Measurements from ENCODE around the gene SPECC1L. TPM values are rescaled to one million over a fixed set of nuclear protein-coding genes. Genes with fewer than 3 reads are reported as not detected.

Gene SPECC1L, protein sequence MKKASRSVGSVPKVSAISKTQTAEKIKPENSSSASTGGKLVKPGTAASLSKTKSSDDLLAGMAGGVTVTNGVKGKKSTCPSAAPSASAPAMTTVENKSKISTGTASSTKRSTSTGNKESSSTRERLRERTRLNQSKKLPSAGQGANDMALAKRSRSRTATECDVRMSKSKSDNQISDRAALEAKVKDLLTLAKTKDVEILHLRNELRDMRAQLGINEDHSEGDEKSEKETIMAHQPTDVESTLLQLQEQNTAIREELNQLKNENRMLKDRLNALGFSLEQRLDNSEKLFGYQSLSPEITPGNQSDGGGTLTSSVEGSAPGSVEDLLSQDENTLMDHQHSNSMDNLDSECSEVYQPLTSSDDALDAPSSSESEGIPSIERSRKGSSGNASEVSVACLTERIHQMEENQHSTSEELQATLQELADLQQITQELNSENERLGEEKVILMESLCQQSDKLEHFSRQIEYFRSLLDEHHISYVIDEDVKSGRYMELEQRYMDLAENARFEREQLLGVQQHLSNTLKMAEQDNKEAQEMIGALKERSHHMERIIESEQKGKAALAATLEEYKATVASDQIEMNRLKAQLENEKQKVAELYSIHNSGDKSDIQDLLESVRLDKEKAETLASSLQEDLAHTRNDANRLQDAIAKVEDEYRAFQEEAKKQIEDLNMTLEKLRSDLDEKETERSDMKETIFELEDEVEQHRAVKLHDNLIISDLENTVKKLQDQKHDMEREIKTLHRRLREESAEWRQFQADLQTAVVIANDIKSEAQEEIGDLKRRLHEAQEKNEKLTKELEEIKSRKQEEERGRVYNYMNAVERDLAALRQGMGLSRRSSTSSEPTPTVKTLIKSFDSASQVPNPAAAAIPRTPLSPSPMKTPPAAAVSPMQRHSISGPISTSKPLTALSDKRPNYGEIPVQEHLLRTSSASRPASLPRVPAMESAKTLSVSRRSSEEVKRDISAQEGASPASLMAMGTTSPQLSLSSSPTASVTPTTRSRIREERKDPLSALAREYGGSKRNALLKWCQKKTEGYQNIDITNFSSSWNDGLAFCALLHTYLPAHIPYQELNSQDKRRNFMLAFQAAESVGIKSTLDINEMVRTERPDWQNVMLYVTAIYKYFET
- total RNA-seq (10 to 100 TPM; 19.0 to 53.1 (median 32.7) TPM), polyA plus RNA-seq (1 to 10 TPM; 6.0 to 8.5 (median 6.1) TPM)
- long read RNA-seq, donor 1, full-length matches to known transcripts = 1 of 1 reads
- long read RNA-seq, donor 1, partial matches to known transcripts = 0 of 1 reads
- long read RNA-seq, donor 1, other reads (novel, unspliced or antisense) = 0 of 1 reads
- long read RNA-seq, donor 2, full-length matches to known transcripts = 2 of 2 reads
- long read RNA-seq, donor 2, partial matches to known transcripts = 0 of 2 reads
- long read RNA-seq, donor 2, other reads (novel, unspliced or antisense) = 0 of 2 reads
- long read RNA-seq, donor 3 = 0 reads
- long read RNA-seq, donor 4 = 0 reads
- long read RNA-seq, donor 5, partial matches to known transcripts = 15 of 17 reads
- long read RNA-seq, donor 5, other reads (novel, unspliced or antisense) = 0 of 17 reads
- long read RNA-seq, donor 6, full-length matches to known transcripts = 6 of 6 reads
- long read RNA-seq, donor 6, partial matches to known transcripts = 0 of 6 reads
- long read RNA-seq, donor 6, other reads (novel, unspliced or antisense) = 0 of 6 reads
- long read RNA-seq, donor 7, full-length matches to known transcripts = 2 of 2 reads
- long read RNA-seq, donor 7, partial matches to known transcripts = 0 of 2 reads
- long read RNA-seq, donor 7, other reads (novel, unspliced or antisense) = 0 of 2 reads
- long read RNA-seq, donor 8, full-length matches to known transcripts = 2 of 2 reads
- long read RNA-seq, donor 8, partial matches to known transcripts = 0 of 2 reads
- long read RNA-seq, donor 8, other reads (novel, unspliced or antisense) = 0 of 2 reads
- long read RNA-seq, donor 9, full-length matches to known transcripts = 1 of 20 reads
- long read RNA-seq, donor 9, partial matches to known transcripts = 19 of 20 reads
- long read RNA-seq, donor 9, other reads (novel, unspliced or antisense) = 0 of 20 reads
- long read RNA-seq, donor 10, full-length matches to known transcripts = 1 of 1 reads
- long read RNA-seq, donor 10, partial matches to known transcripts = 0 of 1 reads
- long read RNA-seq, donor 10, other reads (novel, unspliced or antisense) = 0 of 1 reads

DNA sequence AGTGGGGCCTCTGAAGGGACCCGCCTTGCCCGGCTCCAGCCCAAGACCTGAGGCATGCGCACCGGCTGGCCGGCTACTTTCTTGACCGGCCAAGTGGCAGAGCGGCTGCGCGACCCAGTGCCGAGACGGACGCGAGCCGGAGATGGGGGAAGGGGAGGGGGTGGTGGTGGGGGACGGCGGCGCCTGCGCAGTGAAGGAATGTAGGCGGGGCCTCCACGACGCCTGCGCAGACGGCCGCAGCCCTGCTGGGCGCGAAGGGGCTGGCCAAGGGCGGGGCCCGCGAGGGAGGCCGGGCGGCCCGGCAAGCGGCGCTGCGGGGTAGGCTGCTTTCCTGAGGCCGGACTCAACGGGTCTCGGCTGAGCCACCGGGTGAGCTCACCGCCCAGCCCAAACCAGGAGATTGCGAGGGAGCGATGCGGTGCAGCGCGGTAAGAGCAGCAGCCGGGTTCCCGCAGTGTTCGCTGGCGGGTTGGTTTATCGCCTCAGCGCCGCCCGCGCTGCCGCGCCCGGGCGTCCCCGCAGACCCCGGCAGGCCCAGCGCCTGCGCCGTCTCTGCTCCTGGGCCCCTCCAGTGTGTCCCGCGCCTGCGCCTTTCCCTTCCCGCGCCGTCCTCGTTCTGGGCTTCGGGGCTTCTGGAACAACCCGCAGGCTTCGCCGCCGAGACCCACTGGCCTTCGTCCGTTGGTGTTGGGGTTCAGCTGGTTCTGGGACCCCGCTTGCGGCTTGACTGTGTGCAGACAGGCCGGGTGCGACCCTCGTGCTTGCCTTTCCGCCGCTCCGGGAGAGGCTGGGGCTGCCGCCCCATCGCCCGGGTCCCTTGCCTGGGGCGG lies at the start of gene SPECC1L:
Gene SPECC1L, plus strand, starts transcription at position 276 of the 830 bp plus-strand sequence. CDS start 31,401 bp downstream, outside the sequence.
- H3K36me3 ChIP-seq = no peaks in the 10 kb centered on the region
- H3K27ac ChIP-seq = peak within 1 kb of the TSS; percentile 92 to 98 (median 94)
- DNase-seq = peak; percentile 96 to 98
- peaks cover 20 to 45% (median 31%) of the 10 kb centered on the region in 4 donors for H3K4me1 ChIP-seq
- H3K27me3 ChIP-seq = no peaks in the 10 kb centered on the region
- no peaks in the 10 kb centered on the region for H3K9me3 ChIP-seq
- 0% methylated on average over 43 to 89 of the region's 89 CpGs for WGBS, 5 donors
- peak within 1 kb of the TSS; percentile 71 to 85 (median 80) for H3K4me3 ChIP-seq
- intact Hi-C loops (cut with DNase I; ENCODE audit: low total_unique reads) = no loop called here
- TF ChIP-seq POLR2A (IDR thresholded peaks at IDR 0.05) (peak in 1 of 4 donors; percentile 89), EP300 (IDR thresholded peaks at IDR 0.05) (no peak), POLR2AphosphoS5 (IDR thresholded peaks at IDR 0.05) (peak; percentile 72 to 96 (median 95))
- TF ChIP-seq, protein P1, sequence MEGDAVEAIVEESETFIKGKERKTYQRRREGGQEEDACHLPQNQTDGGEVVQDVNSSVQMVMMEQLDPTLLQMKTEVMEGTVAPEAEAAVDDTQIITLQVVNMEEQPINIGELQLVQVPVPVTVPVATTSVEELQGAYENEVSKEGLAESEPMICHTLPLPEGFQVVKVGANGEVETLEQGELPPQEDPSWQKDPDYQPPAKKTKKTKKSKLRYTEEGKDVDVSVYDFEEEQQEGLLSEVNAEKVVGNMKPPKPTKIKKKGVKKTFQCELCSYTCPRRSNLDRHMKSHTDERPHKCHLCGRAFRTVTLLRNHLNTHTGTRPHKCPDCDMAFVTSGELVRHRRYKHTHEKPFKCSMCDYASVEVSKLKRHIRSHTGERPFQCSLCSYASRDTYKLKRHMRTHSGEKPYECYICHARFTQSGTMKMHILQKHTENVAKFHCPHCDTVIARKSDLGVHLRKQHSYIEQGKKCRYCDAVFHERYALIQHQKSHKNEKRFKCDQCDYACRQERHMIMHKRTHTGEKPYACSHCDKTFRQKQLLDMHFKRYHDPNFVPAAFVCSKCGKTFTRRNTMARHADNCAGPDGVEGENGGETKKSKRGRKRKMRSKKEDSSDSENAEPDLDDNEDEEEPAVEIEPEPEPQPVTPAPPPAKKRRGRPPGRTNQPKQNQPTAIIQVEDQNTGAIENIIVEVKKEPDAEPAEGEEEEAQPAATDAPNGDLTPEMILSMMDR (IDR thresholded peaks at IDR 0.05) = peak in 1 of 7 experiments; percentile 42

DNA sequence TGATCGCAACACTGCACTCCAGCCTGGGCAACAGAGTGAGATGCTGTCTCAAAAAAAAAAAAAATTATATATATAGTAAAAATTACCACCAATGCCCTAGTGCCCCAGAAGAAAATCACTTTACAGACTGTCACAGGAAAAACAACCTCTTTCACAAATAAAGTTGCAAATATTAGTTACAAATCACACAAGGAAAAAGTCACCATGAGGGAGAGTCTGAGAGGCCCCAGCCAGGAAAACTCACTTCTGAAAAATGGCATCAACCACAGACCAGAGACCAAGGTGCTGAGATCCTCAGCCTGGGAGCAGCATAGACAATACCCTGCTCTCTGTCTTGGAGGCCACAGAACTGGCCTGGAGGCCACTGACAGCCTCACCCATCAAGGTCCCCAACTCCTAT lies 46.2 kb upstream of the SPECC1L start:
- WGBS, 5 donors = 100% methylated on average over 1 of the region's 1 CpG
- Histone ChIP-seq H3K9me3 (peaks cover 0 to 14% (median 5%) of the 10 kb centered on the region in 4 donors), H3K27me3 (no peaks in the 10 kb centered on the region), H3K36me3 (peaks cover 0 to 49% (median 41%) of the 10 kb centered on the region in 4 donors), H3K4me1 (no peaks in the 10 kb centered on the region), H3K4me3 (no peak overlapping the region), H3K27ac (no peak overlapping the region)
- intact Hi-C loops (cut with DNase I; ENCODE audit: low total_unique reads) = no loop called here
- TF ChIP-seq POLR2AphosphoS5 (IDR thresholded peaks at IDR 0.05) (no peak), POLR2A (IDR thresholded peaks at IDR 0.05) (no peak), EP300 (IDR thresholded peaks at IDR 0.05) (no peak)
- TF ChIP-seq, protein P1 (IDR thresholded peaks at IDR 0.05) = no peak
- DNase-seq = no peak

DNA sequence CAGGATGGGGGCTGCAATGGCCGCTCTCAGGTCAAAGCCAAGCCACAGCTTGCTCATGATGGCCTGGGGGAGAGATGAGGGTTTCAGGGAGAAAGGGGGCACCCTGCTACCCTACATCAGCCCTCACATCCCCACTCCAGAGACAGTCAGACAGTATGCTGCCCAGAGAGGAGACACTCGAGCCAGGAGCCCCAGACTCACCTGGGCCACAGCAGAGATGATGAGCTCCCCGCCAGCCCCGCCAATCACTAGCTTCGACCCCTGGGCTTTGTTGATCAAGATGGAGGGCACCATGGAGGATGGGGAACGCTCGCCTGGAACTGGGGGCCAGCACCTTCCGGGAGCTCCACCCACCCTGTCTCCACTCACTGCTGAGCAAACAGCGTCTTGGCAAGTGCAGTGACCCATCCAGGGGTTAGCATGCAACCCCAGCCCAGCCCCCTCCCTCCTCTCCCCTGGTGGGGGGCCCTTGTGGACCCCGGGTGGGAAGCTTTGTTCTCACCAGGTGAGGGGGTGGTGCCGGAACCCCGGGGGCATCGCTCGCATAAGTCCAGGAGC lies 45.5 kb upstream of the SPECC1L start:
- Histone ChIP-seq H3K36me3 (peaks cover 0 to 45% (median 34%) of the 10 kb centered on the region in 4 donors), H3K9me3 (peaks cover 0 to 14% (median 5%) of the 10 kb centered on the region in 4 donors), H3K27me3 (no peaks in the 10 kb centered on the region), H3K4me3 (no peak overlapping the region), H3K27ac (no peak overlapping the region), H3K4me1 (no peaks in the 10 kb centered on the region)
- TF ChIP-seq POLR2AphosphoS5 (IDR thresholded peaks at IDR 0.05) (no peak), POLR2A (IDR thresholded peaks at IDR 0.05) (no peak), EP300 (IDR thresholded peaks at IDR 0.05) (no peak)
- TF ChIP-seq, protein P1 (IDR thresholded peaks at IDR 0.05) = no peak
- intact Hi-C loops (cut with DNase I; ENCODE audit: low total_unique reads) = no loop called here
- 78 to 88% (median 81%) methylated on average over 10 to 14 of the region's 14 CpGs for WGBS, 5 donors
- no peak for DNase-seq

All from stomach (tissue), 19 donors.